Upper lobe of left lung (tissue), 4 donors: Measurements from ENCODE around the gene NSUN4.

ENCODE experiments used
- CTCF ChIP-seq, 6 experiments: fragments of 450-650 bp in 4 of 6; fragments of 200-600 bp in 2 of 6; sonication (generic) in 2 of 6; IDR thresholded peaks; one replicate each; pipeline ENCODE4 v1.5.1; 2016 to 2019; ENCODE audit warnings: antibody characterized with exemption in 6 of 6
- EP300 ChIP-seq, 4 donors: sonication (generic); formaldehyde crosslinking; IDR thresholded peaks; one replicate each; pipeline ENCODE4 v1.5.1; 2017; ENCODE audit warnings: antibody characterized with exemption in 4 of 4, control low read depth in 2 of 4
- POLR2A ChIP-seq, 4 donors: fragments of 450-650 bp; IDR thresholded peaks; one replicate each; pipeline ENCODE4 v1.5.1; 2016 to 2017; ENCODE audit warnings: antibody characterized with exemption in 4 of 4, mild to moderate bottlenecking in 2 of 4
- POLR2AphosphoS5 ChIP-seq, 2 donors: sonication (generic); formaldehyde crosslinking; IDR thresholded peaks; one replicate each; pipeline ENCODE4 v1.5.1; 2017; ENCODE audit warnings: antibody characterized with exemption in 2 of 2

- no peak for TF ChIP-seq CTCF (IDR thresholded peaks at IDR 0.05)
- no peak for TF ChIP-seq POLR2A (IDR thresholded peaks at IDR 0.05)
- TF ChIP-seq POLR2AphosphoS5 (IDR thresholded peaks at IDR 0.05): no peak
- no peak for TF ChIP-seq EP300 (IDR thresholded peaks at IDR 0.05)
Observed at GRCh38 chr1:46369542-46370213, 29.1 kb downstream of the NSUN4 start.
